ENCODE results near the gene SPTA1.

SPTA1 gene

DNA sequence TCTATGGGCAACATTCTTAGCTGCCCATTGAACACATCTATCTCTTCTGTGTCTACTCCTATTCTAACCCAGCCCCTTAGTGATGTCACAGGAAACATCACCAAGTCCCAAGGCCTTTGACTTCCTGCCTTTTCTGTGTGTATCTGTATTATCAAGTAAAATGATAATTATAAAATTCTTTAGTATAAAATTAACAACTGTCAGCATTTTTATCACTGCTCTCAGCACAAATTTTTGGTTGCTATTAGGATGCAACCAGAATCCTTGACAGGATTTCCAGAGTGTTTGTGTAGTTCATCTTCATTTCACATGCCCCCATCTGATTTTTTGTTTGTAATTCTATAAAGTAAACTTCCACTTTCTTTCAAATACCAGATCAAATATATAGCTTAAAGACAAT lies 47.6 kb downstream of the SPTA1 start:
- no peaks in the 10 kb centered on the region for H3K36me3 ChIP-seq (ENCODE audit: insufficient read depth, low read length)
- no peaks in the 10 kb centered on the region for H3K79me2 ChIP-seq (ENCODE audit: insufficient read depth, low read length)
- no peak overlapping the region for H3K9ac ChIP-seq (ENCODE audit: low read depth, low read length, poor library complexity, severe bottlenecking)
- H3K4me3 ChIP-seq (ENCODE audit: low read length, poor library complexity, severe bottlenecking), result no peak overlapping the region
- no peaks in the 10 kb centered on the region for H3K9me3 ChIP-seq (ENCODE audit: insufficient read depth, low read depth, low read length)
- H3F3A ChIP-seq (ENCODE audit: low read depth), result no peaks in the 10 kb centered on the region
- H3K4me1 ChIP-seq (ENCODE audit: insufficient read depth, low read length, poor library complexity, severe bottlenecking), result no peaks in the 10 kb centered on the region
- H2AFZ ChIP-seq (ENCODE audit: low read length), result no peak overlapping the region
- no peak overlapping the region for H3K4me2 ChIP-seq (ENCODE audit: low read depth, low read length, poor library complexity, severe bottlenecking)
- no peaks in the 10 kb centered on the region for H3K27me3 ChIP-seq (ENCODE audit: insufficient read depth, low read length, poor library complexity, severe bottlenecking)
- H4K20me1 ChIP-seq (ENCODE audit: insufficient read depth, low read length, poor library complexity, severe bottlenecking), result no peaks in the 10 kb centered on the region
- TF ChIP-seq EZH2phosphoT487 (IDR thresholded peaks at IDR 0.05; ENCODE audit: borderline replicate concordance), result no peak
- TF ChIP-seq, protein P1, sequence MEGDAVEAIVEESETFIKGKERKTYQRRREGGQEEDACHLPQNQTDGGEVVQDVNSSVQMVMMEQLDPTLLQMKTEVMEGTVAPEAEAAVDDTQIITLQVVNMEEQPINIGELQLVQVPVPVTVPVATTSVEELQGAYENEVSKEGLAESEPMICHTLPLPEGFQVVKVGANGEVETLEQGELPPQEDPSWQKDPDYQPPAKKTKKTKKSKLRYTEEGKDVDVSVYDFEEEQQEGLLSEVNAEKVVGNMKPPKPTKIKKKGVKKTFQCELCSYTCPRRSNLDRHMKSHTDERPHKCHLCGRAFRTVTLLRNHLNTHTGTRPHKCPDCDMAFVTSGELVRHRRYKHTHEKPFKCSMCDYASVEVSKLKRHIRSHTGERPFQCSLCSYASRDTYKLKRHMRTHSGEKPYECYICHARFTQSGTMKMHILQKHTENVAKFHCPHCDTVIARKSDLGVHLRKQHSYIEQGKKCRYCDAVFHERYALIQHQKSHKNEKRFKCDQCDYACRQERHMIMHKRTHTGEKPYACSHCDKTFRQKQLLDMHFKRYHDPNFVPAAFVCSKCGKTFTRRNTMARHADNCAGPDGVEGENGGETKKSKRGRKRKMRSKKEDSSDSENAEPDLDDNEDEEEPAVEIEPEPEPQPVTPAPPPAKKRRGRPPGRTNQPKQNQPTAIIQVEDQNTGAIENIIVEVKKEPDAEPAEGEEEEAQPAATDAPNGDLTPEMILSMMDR (conservative IDR thresholded peaks at IDR 0.05; ENCODE audit: low read length), result no peak
- no peaks in the 10 kb centered on the region for H3K9me2 ChIP-seq (replicated peaks; ENCODE audit: low read depth, low read length)

DNA sequence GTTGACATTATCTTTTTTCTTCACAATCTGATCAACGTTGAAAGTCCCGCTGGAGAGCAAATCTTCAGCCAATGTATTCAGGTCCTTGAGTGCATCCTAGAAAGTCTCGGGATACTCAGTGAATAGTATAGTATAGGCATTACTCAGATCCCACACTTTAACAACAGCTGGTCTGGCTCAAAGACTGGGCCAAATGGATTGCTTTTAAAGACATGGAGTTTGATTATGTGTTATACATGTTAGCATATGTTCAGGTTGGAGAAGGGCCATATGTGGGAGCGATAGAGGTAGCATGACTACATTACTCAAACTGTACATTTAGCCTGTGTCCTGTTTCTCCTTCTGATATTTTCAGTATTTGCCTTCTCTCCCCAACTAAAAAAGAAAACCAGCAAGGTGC lies 48.4 kb downstream of the SPTA1 start:
- Histone ChIP-seq H2AFZ (ENCODE audit: low read length) (no peak overlapping the region), H3K9ac (ENCODE audit: low read depth, low read length, poor library complexity, severe bottlenecking) (no peak overlapping the region), H3K36me3 (ENCODE audit: insufficient read depth, low read length) (no peaks in the 10 kb centered on the region), H3K4me2 (ENCODE audit: low read depth, low read length, poor library complexity, severe bottlenecking) (no peak overlapping the region), H3K9me3 (ENCODE audit: insufficient read depth, low read depth, low read length) (no peaks in the 10 kb centered on the region), H3F3A (ENCODE audit: low read depth) (no peaks in the 10 kb centered on the region), H3K9me2 (replicated peaks; ENCODE audit: low read depth, low read length) (no peaks in the 10 kb centered on the region), H3K79me2 (ENCODE audit: insufficient read depth, low read length) (no peaks in the 10 kb centered on the region), H4K20me1 (ENCODE audit: insufficient read depth, low read length, poor library complexity, severe bottlenecking) (no peaks in the 10 kb centered on the region), H3K4me3 (ENCODE audit: low read length, poor library complexity, severe bottlenecking) (no peak overlapping the region), H3K27me3 (ENCODE audit: insufficient read depth, low read length, poor library complexity, severe bottlenecking) (no peaks in the 10 kb centered on the region), H3K4me1 (ENCODE audit: insufficient read depth, low read length, poor library complexity, severe bottlenecking) (no peaks in the 10 kb centered on the region)
- no peak for TF ChIP-seq EZH2phosphoT487 (IDR thresholded peaks at IDR 0.05; ENCODE audit: borderline replicate concordance)
- TF ChIP-seq, protein P1 (conservative IDR thresholded peaks at IDR 0.05; ENCODE audit: low read length), result no peak

DNA sequence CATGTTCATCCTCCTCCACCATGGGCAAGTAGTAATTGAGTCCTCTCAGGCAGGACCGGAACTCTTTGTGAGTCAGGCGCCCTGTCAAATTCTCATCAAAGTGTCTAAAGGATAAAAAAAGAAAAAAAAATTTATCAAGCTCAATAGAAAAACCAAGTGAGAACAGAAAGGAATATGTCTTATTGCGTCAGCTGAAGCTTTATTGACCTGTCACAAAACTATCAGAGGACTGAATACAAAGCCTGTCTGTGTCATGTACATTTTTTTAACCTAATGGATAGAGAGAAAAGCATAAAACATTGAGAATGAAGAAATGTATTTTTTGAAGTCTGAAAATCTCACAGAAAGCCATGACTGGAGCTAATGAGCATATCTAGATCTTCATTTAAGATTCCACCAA lies 72.8 kb downstream of the SPTA1 start:
- Histone ChIP-seq H3K27me3 (ENCODE audit: insufficient read depth, low read length, poor library complexity, severe bottlenecking) (no peaks in the 10 kb centered on the region), H3K4me2 (ENCODE audit: low read depth, low read length, poor library complexity, severe bottlenecking) (no peak overlapping the region), H3K9me3 (ENCODE audit: insufficient read depth, low read depth, low read length) (no peaks in the 10 kb centered on the region), H4K20me1 (ENCODE audit: insufficient read depth, low read length, poor library complexity, severe bottlenecking) (no peaks in the 10 kb centered on the region), H3F3A (ENCODE audit: low read depth) (no peaks in the 10 kb centered on the region), H3K4me1 (ENCODE audit: insufficient read depth, low read length, poor library complexity, severe bottlenecking) (no peaks in the 10 kb centered on the region), H3K4me3 (ENCODE audit: low read length, poor library complexity, severe bottlenecking) (no peak overlapping the region), H3K9me2 (replicated peaks; ENCODE audit: low read depth, low read length) (no peaks in the 10 kb centered on the region), H3K36me3 (ENCODE audit: insufficient read depth, low read length) (no peaks in the 10 kb centered on the region), H3K9ac (ENCODE audit: low read depth, low read length, poor library complexity, severe bottlenecking) (no peak overlapping the region), H3K79me2 (ENCODE audit: insufficient read depth, low read length) (no peaks in the 10 kb centered on the region), H2AFZ (ENCODE audit: low read length) (no peak overlapping the region)
- TF ChIP-seq EZH2phosphoT487 (IDR thresholded peaks at IDR 0.05; ENCODE audit: borderline replicate concordance), result no peak
- TF ChIP-seq, protein P1 (conservative IDR thresholded peaks at IDR 0.05; ENCODE audit: low read length), result no peak
